GM21423 (cell line): ENCODE data around the gene SCAPER.

ENCODE experiments used
- ATAC-seq: cut with Tn5 transposase; IDR thresholded peaks from one replicate; pipeline ENCODE4 v1.9.1; 2021; ENCODE audit warnings: mild to moderate bottlenecking, moderate library complexity; ENCODE audit not compliant: unreplicated experiment

SCAPER gene

DNA sequence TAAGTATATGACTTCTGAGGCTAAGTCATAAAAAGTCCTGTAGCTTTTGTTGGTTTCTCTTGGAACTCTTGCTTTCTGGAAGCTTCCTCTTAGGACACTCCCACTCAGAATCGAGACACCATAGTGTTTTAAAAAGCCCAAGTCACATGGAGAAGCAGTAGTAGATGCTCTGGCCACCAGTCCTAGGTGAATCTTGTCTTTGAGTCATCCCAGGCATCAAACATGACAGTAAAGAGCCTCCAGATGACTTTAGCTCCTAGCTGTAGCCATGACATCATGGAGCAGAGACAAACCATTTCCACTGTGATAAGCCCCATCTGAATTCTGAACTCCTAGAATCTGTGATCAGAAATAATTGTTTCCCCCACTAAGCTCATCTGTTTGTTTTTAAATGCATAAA is 526.4 kb downstream of the SCAPER start:
- no peak for ATAC-seq

DNA sequence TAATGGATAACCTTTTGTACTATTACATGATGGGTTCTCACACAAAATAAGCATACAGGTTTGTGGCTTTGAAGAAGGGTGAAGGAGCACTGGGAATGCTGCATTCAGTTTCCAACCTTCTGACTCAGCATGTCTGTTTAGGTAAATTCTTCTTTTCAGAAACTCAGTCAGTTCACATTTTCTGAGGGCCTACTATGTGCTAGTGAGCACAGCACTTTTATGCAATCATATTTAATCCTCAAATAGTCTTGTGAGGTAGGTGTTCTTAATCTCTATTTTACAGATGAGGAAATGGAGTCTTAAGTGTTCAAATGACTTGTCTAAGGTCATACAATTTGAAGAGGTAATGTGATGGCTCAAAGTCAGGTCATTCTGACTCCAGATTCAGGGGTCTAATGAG is 527.4 kb downstream of the SCAPER start:
- ATAC-seq, result no peak

DNA sequence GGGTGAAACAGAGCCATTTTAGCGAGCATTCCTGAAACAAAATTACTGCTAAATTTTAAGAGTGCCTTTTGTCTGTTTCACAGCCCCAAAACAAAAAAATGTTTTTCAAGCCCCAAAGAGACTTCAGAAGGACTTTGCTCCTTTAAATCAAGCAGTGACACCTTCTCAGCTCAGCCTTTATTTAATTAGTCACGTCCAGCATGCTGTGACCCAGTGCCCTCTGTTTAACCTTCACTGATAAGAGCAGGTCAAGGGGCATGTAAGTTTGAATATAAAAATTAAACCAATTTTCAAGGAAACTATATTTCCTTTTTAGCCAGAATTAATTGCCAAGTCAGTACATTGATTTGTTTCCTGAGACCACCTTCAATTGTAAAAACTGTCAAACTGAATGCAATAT is 527.9 kb downstream of the SCAPER start:
- no peak for ATAC-seq

DNA sequence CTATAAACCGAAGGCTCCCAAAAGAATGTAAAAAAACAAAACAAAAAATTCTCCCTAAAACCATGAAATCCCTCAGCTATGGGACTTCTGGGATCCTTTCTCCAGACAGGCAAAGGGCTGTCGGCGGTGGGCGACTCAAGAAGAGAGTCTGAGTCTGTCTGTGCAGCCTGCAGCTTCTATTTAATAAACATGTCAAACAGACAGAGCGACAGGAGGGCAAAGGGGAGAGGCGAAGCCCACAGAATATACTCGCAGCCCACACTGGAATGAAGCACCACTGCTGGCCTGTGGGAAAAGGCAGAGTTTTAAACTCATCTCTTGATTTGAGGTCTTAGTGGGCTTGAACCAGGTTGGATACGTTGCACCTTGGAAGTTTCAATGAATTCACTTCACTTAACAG is 528.3 kb downstream of the SCAPER start:
- no peak for ATAC-seq

DNA sequence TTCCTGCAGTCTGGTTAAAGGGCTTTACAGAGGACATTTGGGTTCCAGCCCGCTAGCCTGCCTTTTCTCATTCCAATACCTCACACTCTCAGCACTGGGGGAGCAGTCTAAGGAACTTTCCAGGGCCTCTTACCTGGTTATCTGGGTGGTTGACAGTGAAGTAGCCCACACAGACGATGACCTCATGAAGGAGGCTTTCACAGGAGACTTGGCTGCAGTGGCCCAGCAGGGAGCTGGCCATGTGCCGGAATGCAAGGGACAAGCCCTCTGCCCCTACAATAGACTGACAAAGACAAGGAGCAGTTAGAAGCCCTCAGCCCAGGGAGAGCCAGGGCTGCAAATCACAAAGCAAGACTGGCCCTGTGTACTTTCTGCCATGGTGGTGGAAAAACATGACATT is 529.1 kb downstream of the SCAPER start:
- ATAC-seq, result no peak

DNA sequence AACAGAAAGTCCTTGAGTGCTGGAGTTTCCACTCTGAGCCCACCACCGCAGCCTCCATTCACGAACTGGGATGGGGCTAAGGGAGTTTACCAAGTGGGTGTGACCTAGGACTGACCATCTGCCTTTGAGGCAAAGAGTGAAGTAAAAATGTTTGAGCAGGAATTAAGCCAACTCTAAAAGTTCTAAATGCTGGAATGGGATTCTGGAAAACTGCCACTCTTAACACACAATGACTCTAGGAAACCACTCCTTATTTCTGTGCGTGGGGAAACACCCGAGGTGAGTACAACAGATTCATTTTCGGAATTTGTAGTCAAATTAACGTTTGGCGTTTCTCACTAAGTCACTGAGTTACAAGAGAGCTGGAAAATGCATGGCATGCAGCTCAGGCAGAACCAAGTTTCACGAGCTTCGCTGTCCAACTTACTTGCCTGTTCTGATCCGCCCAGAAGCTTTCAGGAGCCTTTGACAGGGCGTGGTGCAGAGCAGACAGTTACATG is 537.0 kb downstream of the SCAPER start:
- ATAC-seq, result no peak

DNA sequence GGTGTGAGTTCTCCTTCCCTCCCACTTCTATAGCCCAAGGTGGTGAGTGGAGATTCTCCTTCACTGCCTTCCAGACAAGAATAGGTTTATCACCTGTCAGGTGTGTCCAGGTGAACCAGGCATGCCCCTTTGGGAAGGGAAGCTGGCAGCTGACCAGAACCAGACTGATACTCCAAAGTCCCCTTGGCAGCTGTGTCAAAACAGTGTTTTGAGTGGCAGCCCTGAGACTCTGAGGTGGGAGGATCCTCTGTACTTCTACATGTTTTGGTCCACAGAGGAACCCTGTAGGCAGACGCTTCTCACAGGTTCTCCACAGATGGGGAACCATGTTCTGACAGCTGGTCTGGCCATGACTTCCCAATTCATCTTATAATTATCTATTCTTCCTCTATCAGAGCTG is 538.4 kb downstream of the SCAPER start:
- ATAC-seq, result no peak

DNA sequence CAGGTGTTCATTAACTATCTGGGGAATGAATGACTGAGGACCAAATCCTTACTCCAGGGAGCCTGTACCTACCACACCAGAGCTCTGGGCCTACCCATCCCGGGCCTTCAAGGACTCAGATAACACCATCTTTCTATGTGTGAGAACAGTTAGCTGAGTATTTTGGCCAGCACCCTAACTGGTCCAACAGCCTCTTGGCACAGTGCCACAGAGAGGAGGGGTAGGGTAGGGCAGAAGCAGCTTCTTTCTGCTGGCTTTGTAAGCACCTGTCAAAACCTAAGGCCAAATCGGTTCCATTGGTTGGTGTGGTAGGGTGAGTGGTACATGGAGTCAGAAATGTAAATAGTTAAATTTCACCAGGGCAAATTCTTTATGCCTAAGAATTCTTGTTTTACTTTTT is 541.9 kb downstream of the SCAPER start:
- ATAC-seq, result no peak

DNA sequence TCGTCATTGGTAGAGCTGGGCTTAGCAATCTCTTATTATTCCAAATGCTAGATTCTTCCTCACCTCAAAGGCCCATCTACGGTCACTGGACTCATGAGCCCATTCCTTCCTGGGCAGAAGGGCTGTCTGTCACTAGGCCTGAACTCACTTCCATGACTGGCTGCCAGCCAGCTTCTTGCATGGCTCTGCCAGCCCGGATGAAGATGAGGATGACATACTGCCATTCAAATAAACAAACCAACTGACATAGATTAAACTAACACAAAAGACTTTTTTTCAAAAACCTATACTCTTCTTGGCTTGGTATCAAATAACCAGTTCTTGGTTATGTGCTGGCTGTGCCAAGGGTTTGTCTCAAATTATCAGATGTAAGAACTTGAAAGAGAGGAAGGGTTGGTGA is 544.7 kb downstream of the SCAPER start:
- ATAC-seq, result no peak

DNA sequence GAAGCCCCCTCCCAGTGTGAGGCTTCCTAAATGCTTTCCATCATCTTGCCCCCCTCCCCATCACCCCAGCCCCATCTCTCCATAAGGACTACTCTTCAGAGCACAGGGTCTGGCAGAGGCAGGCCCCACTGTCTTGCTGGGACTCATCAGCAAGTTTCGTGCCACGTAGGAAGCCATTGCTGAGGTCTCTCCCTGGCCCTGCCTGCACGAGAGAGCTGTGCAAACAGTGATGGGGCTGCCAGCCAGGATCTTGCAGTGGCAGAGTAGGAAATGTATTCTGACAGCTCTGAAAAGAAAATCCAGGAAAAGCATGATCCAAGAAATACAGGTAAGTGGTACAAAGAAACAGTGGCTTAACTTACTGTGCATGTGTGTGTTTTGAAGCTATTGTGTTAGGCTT is 546.0 kb downstream of the SCAPER start:
- no peak for ATAC-seq

DNA sequence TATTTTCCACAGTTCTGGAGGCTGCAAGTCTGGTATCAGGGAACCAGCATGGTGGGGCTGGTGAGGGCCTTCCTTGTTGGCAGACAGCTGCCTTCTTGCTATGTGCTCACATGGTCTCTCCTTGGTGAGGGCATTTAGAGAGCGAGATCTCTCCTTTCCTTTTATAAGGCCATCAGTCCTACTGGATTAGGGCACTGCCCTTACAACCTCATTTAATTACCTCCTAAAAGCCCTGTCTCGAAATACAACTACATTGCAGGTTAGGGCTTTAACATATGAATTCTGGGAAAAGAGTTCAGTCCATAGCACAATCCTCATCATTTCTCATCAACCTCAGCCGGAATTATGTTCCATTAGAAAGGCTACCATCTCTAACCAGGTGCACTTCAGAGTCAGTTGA is 546.7 kb downstream of the SCAPER start:
- no peak for ATAC-seq

DNA sequence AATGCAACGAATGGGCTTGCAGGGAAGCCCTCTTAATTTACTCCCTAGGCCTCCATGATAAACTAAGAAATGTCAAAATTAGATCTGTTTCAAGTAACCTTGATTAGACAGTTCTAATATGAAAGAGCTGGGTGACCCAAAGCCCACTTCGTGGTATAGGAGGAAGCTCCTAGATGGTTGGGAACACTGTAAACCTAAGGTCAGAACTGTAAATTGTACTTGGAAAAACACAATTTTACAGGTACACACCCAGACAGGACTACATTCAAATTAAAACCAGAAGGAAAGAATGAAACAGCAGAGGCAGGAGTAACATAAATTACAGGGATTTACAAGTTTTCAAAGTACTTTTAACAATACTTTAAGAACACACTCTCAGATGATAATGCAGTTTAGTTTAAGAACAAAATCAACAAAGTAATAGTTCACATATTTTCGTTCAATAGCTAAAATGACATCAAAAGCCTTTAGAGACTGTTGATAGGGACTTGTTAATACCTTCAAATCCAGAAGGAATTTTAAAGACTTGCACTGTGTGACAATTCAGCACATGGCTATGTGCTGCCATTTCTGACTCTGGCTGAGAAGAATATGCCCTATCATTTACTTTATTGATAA is 550.2 kb downstream of the SCAPER start:
- ATAC-seq, result no peak

DNA sequence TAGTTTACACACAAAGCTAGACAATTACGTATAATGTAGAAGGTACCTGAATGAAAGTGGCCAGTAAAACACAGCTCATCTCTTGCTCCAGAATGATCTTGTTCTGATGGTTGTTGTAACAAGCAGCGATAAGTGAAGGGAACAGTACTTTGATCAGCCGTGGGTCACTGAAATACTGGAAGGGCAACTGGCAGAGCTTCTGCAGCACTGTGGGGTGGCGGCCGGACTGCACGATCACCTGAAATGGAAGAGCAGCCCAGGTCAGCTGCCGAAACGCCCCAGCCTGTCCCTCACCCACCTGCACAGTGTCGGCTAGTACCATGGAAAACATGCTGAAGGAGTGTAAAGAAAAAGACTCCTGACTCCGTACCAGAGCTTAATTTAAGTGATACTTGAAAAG is 551.2 kb downstream of the SCAPER start:
- ATAC-seq, result no peak

DNA sequence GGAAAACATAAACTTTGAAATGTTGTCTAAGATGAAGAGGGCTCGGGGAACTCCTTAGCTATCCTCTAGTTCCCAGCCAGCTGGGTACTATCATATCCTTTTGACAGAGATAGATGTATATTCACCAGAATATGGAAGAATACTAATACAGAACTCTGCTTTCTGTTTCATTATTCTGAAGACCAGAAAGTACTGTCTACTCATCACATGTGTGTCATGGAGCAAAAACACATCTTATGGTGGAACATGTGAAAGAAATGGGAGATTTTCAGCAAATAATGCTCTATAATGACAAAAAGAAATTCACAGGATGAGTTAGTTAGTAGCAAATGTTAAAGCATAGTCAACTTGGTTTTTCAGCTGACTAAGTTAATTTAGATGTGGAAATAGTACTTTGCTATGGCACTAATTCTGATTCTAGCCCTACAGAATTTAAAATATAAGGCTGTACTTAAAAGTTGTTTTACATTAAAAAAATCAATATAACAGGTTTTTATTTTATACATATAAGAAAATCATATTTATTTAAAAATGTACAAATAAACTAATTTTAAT is 552.0 kb downstream of the SCAPER start:
- no peak for ATAC-seq

DNA sequence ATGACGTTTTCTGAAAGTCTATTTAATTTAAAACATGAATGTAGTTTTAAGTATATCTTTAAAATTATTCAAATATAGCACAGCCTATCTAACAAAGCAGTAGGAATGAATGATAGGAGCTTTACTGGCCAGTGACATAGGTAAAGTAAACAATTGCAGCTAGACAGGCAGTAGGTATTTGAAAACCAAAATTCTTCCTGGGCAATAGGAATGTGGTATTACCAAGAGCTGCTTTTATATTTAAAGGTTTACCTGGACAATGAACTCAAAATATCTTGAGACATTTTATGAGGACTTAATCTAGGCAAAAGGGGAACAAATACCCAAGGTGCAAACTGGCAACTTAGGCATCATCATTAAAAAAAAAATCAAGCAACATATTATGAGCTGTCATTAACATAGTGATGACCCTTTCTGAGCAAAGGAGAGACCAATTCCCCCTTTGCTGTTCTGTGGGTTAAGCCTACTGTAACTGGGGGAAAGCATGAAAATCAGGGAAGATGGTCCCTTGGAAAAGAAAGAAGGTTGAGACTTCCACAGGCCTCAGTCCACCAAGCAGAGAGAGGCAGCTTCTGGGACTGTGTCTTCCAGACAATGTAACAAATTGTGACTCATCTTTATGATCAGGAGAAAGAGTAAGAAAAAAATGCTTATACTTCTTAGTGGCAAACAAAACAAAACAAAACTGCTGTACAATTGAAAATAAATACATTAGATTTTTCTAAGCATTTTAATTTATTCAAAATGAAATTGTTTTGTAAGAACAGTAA is 555.7 kb downstream of the SCAPER start:
- no peak for ATAC-seq

DNA sequence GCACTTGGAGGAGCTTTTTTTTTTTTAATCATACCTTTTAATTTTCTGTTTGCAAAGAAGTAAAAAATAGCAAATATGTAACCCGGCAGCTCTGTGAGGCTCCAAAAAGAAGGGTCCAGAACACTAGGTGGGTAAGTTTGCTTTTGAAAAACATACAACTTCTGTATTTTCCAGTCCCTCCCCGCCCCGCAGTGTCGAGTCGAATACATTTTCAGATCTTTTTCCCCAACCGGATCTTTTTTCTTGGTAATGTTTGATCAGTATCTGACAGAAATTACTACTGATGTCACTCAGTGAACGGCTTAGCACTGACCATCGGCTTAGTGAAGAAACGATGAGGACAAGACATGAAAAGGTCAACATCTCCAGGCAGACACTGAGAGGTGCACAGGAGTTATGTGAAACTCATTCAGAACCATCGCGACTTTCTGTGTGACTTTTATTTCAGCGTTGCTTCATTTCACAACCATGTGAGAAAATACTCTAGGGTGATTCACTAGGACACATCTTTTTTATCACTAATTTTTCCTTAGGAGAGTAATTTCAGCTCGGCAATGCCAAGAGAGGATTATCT is 557.6 kb downstream of the SCAPER start:
- ATAC-seq, result no peak

DNA sequence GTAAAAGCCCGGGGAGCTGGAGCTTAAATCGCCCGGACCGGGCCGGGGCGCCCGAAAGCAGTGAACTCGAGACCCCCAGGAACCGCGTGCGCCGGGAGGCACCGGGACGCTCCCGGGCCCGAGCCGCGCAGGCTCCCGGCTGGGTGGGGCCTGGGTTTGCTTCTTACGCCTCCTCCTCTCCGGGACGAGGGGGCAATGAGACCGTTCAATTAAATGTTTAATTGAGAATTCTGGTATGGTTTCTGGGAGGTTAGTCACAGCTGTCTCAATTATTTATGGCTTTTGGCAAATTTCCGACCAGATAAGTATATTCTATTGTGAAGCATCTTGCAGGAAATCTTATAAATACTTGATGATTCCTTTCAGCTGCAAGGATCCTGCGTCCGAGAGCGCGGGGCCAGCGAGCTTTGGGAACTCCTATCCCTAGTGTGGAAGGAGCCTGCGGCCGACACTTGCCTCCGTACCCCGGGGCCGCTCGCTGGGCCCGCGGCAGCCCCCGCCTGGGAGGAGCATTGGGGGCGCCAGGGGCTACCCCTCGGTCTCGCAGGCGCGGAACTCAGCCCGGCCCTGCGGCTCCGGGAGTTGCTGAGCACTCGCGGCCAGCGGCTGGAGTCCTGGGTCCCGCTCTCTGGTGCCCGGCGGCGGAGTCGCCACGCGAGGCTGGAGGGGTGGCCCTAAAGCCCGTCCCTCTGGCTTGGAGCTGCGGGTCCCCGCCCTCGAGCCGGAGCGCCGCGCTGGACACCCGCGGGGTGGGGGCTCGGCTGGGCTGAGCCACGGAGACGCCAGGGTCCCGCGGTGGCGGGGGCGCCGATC is 558.3 kb downstream of the SCAPER start:
- no peak for ATAC-seq

DNA sequence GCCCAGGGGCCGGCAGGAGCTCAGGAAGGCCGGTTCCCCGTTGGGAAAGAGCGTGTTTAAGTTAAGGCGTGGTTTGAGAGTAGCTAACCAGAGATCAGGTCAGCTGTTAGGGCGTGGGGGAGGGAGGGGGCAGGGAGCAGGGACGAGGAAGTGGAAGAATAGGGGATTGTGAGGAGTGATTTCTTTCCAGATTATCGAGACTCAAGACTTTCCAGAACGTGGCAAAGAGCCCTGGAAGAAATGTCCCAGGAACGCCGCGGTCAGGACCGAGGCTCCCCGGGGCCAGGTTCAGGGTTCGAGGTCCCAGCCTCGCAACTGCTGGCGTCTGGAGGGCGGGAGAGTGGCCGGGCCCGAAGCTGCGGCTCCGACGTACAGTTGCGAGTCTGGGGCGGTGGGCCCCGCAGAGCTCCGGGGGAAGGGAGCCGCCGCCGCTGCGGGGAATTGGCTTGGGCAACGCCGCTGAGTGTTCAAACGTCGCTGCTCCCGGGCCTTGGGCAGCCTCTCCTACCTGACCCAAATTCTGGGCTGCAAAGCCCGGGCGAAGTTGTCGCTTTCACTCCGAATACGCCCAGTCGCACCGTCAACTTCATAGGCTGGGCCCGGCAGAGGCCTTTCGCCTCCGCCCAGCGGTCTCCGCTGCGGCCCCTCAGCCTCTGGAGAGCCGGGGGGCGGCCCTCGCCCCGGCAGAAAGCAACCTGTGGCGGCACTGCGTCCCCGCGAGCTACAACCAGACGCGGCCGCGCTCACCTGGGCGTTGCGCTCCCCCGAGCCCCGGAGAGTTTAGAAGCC is 559.1 kb downstream of the SCAPER start:
- ATAC-seq, result no peak

DNA sequence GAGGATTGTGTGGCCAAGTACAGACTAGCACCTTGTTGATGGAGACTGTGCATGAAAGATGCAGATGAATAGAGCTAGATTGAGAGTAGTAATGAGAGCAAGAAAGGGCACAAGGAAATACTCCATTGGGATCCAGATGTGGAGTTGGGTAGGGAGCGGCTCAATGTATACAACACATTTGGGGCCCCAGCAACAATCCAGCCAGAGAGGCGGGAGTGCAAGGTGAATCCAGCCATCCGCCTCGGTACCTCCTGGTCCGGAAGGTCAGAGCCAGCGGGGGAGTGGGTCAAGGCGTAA is 559.6 kb downstream of the SCAPER start:
- no peak for ATAC-seq

DNA sequence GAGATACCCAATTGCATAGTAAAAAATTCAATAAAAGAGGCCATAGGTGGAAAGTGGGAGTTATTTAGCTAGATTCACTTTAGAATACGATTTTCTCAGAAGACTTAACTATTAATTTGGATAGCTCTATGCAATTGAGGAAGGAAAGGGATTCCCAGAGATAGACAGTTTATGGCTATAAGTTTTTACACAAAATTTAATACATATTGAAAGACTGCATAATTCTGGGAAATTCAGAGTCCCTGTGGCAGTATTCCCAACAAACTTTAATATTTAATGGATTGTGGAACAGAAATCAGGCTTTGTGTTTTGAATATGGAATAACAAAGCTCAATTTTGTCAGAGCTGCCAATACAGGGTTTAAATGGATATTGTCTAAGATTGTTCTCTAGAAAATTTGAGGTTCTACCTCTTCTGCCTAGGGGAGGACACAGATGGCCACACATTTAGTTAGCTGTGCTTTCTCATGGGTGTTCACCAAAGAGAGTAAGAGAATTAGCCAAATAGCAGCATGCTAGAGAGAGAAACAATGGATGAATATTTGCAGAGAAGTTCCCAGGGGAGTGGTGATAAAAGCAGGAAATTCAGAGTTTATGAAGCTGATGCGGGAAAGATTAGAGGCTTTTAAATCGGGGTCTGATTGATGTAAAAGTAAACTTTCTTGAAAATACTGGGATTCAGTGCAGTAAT is 560.1 kb downstream of the SCAPER start:
- ATAC-seq, result no peak
